Stimulated activated CD4-positive, alpha-beta T cell treated with anti-CD3 and anti-CD28 coated beads, TNF-alpha, amount 100 ng/mL, for 24 hours (primary cell): ENCODE results near the gene ZNF292.
"Not testable (repeated sequence)": the region's sequence is repeated elsewhere in the genome, so short reads cannot be mapped to it uniquely, and the experiment has no call there.

Source experiments
- DNase-seq, 3 experiments: peaks; one replicate each; pipeline ENCODE4 v3.0.0-alpha.2; 2020; ENCODE audit warnings: low read depth in 3 of 3

The ZNF292 gene

DNA sequence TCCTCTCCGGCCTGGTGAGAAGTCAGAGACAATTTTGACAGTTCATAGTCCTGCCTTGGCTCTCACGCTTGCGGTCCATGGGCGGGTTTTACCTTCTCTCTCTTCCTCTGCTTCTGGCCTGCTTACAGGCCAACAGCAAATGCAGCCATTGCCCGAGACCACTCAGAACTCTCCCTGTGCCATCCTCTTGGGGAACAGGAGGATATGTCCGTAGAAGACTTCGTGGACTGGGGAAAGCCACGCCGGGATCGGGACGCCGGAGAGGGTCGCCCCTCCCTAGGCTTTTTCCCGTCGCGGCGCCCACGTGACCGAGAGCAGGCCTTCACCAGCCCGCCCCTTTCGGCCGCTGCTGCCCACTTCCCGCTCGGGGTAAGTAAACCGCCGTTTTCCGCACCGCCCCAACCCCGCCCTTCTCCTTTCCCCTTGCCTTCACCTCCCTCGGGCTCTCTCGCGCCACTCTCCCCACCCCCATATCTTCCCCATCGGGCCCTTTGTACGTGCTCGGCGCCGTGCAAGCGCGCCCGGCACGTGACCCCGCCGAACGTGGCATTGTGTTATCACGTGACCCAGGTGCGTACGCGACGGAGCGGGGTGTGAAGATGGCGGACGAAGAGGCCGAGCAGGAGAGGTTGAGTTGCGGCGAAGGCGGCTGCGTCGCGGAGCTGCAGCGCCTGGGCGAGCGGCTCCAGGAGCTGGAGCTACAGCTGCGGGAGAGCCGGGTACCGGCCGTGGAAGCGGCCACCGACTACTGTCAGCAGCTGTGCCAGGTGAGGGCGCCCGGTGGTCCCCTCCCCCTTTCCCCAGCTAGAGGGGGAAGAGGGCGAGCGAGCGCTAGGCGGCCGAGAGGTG is at the start of gene ZNF292:
TSS of gene ZNF292 (plus strand) at position 573 of the 849 bp plus-strand sequence. CDS start at position 600, 27 bp downstream.
- DNase-seq = peak; percentile 93 to 98 (median 94)

GRCh38 chr6:87105823-87106222 is 49.5 kb upstream of the ZNF292 start:
- no peak for DNase-seq

GRCh38 chr6:87110636-87111035 is 44.7 kb upstream of the ZNF292 start:
- no peak for DNase-seq

GRCh38 chr6:87115402-87116135 is 39.8 kb upstream of the ZNF292 start:
- no peak for DNase-seq

GRCh38 chr6:87116922-87117321 is 38.4 kb upstream of the ZNF292 start:
- DNase-seq = no peak

- no peak for DNase-seq
Measured at GRCh38 chr6:87118054-87118453, 37.3 kb upstream of the ZNF292 start.

- DNase-seq = no peak
Measured at GRCh38 chr6:87122477-87122876, 32.9 kb upstream of the ZNF292 start.

- DNase-seq = no peak
Measured at GRCh38 chr6:87124074-87124473, 31.3 kb upstream of the ZNF292 start.

DNA sequence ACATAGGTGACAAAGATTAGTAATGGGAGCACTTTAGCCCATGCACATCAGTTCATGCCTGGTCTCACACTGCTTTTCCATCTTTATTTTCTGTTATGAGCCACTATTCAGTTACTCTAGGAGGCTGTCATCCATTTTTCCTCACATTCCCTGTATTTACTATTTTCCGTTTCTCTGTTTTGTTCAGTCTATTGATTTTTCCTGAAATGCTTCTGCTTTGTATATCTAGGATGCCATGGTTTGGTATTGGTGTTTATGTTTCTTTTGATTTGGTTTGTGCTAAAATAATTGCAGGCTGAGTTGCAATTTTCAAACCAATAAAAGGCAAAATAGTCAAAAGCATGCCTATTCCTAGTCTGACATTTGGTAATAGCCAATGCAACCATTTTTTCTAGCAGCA is 28.9 kb upstream of the ZNF292 start:
- DNase-seq = no peak

- no peak for DNase-seq
Measured at GRCh38 chr6:87127737-87128136, 27.6 kb upstream of the ZNF292 start.

- no peak for DNase-seq
Measured at GRCh38 chr6:87136963-87137362, 18.4 kb upstream of the ZNF292 start.

DNA sequence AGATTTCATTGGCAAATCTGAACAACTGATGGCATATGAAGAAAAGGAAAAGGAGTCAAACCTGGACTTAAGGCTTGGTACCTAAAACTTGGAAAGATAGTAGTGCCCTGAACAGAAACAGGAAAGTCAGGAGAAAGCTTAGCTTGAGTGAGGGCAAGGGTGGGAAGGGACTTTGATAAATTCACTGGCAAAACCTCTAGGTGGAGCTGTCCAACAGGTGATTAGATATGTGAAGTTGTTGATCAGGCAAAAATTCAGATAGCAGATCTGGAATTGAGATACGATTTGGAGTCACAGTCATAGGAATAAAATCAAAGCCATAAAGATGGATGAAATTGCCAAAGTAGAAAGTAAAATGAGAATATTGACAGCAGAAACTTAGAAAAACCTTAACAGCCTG is 16.1 kb upstream of the ZNF292 start:
- DNase-seq = peak in 2 of 3 experiments; percentile 13 to 58

DNA sequence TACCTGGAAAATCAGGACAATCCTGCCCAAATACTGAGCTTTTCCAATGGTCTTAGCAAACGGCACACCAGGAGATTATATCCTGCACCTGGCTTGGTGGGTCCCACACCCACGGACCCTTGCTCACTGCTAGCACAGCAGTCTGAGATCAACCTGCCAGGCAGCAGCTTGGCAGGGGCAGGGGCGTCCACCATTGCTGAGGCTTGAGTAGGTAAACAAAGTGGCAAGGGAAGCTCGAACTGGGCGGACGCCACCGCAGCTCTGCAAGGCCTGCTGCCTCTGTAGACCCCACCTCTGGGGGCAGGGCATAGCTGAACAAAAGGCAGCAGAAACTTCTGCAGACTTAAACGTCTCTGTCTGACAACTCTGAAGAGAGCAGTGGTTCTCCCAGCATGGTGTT is 15.4 kb upstream of the ZNF292 start:
- DNase-seq = not testable (repeated sequence)

- no peak for DNase-seq
Measured at GRCh38 chr6:87146363-87146762, 9.0 kb upstream of the ZNF292 start.

DNA sequence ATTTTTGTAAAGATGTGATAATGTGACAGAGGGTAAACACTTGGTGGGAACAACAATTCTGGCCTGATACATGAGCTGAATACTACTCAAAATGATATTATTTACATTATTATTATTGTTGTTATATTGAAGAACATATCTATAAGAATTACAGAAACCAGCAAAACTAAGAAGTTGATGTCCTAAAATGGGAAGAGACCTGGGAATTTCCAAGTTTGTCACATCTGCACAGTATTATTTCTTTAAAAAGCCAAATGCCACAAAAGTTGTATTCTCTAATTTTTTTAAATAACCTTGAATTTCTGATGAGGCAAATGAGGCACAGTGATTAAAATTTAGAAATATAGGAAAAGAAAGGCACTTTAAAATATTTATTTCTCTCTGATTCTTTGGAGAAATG is 5.0 kb upstream of the ZNF292 start:
- DNase-seq = no peak

GRCh38 chr6:87151471-87151780 is 3.9 kb upstream of the ZNF292 start:
- DNase-seq = no peak

- peak; percentile 50 to 74 (median 58) for DNase-seq
Measured at GRCh38 chr6:87151781-87152525, 3.4 kb upstream of the ZNF292 start.

- DNase-seq = no peak
Measured at GRCh38 chr6:87152526-87152955, 2.8 kb upstream of the ZNF292 start.

DNA sequence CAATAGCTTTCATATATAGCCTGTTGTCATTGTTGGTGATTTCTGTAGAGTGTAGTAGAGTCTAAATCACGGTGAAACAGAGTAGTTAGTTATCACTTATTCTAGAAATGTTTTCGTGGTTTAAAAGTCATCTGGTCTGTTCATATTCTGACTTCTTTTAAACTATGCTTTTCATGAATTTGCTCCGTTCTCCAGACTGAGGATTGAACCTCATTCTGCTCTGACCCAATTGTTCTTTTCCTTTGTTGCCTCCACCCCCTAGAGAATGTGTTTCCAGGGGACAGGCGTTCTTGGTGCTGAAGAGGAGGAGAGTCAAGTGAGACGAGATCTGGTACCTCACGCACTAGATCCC is 748 bp upstream of the ZNF292 start:
- DNase-seq = no peak

- DNase-seq = peak; percentile 19 to 58 (median 29)
Measured at GRCh38 chr6:87155842-87156815, 764 bp downstream of the ZNF292 start.

- DNase-seq = not testable (repeated sequence)
Measured at GRCh38 chr6:87157596-87157995, 2.2 kb downstream of the ZNF292 start.
